ENCODE results near the gene DZIP3.

DZIP3 gene, protein sequence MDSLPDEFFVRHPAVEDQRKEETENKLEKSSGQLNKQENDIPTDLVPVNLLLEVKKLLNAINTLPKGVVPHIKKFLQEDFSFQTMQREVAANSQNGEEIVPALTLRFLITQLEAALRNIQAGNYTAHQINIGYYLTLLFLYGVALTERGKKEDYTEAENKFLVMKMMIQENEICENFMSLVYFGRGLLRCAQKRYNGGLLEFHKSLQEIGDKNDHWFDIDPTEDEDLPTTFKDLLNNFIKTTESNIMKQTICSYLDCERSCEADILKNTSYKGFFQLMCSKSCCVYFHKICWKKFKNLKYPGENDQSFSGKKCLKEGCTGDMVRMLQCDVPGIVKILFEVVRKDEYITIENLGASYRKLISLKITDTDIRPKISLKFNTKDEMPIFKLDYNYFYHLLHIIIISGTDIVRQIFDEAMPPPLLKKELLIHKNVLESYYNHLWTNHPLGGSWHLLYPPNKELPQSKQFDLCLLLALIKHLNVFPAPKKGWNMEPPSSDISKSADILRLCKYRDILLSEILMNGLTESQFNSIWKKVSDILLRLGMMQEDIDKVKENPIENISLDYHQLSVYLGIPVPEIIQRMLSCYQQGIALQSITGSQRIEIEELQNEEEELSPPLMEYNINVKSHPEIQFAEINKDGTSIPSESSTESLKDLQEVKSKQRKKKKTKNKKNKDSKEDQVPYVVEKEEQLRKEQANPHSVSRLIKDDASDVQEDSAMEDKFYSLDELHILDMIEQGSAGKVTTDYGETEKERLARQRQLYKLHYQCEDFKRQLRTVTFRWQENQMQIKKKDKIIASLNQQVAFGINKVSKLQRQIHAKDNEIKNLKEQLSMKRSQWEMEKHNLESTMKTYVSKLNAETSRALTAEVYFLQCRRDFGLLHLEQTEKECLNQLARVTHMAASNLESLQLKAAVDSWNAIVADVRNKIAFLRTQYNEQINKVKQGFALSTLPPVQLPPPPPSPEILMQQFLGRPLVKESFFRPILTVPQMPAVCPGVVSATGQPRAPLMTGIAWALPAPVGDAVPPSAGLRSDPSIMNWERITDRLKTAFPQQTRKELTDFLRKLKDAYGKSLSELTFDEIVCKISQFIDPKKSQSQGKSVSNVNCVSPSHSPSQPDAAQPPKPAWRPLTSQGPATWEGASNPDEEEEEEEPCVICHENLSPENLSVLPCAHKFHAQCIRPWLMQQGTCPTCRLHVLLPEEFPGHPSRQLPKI

GRCh38 chr3:108589081-108589997, at the start of gene DZIP3, which contains the start of gene CIP2A:
Gene DZIP3 (plus strand): TSS chr3:108589722. CDS start chr3:108605407, 15,685 bp downstream.
Gene CIP2A (minus strand): TSS chr3:108589438. CDS start chr3:108589375, 63 bp downstream.
- peak; percentile 81 to 84 for DNase-seq (ENCODE audit: low read depth in 2 of 2)

GRCh38 chr3:108546247-108546646, 43.3 kb upstream of the DZIP3 start:
- DNase-seq (ENCODE audit: low read depth in 2 of 2): no peak

GRCh38 chr3:108546692-108547091, 42.8 kb upstream of the DZIP3 start:
- DNase-seq (ENCODE audit: low read depth in 2 of 2): no peak

GRCh38 chr3:108548304-108548703, 41.2 kb upstream of the DZIP3 start:
- no peak for DNase-seq (ENCODE audit: low read depth in 2 of 2)

- DNase-seq (ENCODE audit: low read depth in 2 of 2): no peak
Observed at GRCh38 chr3:108548886-108549285, 40.6 kb upstream of the DZIP3 start.

DNA sequence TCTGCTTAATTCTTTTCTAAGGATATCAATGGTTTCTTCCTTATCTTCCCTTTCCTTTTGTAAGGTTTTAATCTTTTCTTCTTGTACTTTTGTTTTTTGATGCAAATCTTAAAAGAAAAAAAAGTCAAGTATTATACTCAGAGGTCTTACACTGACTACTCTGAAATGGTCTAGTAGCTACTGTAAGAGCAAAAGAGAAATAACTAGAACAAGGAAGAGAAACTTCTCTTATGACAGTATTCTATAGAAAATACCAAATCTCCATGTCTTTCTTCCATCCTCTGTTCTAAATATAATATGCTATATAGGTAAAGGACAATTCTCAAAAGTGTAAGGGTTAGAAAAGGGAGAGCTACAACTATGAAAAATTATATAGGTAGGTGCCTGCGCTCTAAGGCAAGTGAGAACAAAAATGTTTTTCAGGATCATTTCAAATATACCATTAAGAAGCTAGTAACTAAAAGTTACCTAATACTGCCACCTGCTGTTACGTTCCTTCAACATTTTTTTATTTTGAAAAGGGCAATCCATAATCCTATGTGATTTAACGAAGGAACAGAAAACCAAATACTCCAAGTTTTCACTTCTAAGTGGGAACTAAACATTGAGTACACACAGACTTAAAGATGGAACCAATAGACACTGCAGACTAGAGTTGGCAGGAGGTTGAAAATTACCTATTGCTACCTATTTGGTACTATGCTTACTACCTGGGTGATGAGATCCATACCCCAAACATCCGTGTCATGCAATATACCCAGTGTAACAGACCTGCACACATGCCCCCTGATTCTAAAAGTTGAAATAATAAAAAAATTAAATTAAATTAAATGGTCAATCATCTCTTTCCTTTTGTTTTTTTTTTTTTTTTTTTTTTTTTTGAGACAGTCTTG, 37.0 kb upstream of the DZIP3 start:
- peak; percentile 10 to 12 for DNase-seq (ENCODE audit: low read depth in 2 of 2)

- no peak for DNase-seq (ENCODE audit: low read depth in 2 of 2)
Observed at GRCh38 chr3:108554229-108554628, 35.3 kb upstream of the DZIP3 start.

DNA sequence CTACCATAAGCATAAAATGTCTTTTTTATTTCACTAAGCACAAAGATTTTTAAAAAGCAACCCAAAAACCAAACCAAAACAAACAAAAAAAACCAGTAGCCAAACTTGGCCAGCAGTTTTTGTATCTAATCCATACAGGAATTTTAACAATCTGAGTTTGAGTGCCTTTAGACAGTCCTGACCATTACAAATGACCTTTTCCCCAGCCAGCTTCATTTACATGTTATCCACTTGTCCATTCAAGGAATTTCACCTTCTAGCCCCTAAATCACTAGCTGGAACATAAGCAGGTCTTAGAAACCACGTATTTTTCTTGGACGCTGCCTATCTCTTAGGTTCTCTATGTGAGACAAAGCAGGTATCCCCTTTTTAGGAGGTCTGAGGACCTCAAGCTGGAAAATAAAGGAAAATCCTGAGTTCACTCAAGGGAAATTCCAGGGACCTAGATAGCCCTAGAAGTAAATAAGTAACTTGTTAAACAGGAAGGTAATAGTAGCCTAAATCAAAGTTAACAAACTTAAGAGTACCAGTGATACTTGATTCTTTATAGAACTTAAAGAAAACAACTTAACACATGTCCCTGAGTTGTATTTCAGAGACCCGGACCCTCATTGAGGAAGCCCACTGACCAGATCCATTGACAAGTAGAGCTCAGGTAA, 34.5 kb upstream of the DZIP3 start:
- no peak for DNase-seq (ENCODE audit: low read depth in 2 of 2)

DNA sequence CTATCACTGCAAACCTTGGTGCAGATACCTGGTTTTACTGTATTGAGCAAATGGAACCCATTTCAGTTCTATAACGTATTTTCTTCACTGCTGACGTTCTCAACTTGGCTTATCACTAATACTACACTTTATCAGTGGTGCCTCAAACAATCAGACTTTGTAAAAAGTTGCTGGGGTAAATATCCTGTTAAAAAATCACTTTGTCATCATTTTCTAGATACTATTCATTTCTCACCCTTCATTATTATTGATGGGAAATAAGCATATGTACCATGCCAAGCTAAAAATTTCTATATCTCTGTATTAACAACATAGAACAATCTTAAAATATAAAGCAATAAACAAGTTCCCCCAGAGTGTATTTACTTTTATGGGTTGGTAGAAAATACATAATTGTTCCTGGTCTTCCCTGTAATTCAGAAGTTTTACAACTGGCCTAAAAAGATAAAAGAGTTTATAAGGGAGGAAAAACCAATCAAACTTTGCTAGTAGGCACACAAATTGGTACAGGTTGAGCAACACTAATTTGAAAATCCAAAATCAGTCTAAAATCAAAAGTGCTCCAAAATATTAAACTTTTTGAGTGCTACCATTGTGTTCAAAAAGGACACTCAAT, 33.4 kb upstream of the DZIP3 start:
- no peak for DNase-seq (ENCODE audit: low read depth in 2 of 2)

- no peak for DNase-seq (ENCODE audit: low read depth in 2 of 2)
Observed at GRCh38 chr3:108562565-108562964, 27.0 kb upstream of the DZIP3 start.

DNA sequence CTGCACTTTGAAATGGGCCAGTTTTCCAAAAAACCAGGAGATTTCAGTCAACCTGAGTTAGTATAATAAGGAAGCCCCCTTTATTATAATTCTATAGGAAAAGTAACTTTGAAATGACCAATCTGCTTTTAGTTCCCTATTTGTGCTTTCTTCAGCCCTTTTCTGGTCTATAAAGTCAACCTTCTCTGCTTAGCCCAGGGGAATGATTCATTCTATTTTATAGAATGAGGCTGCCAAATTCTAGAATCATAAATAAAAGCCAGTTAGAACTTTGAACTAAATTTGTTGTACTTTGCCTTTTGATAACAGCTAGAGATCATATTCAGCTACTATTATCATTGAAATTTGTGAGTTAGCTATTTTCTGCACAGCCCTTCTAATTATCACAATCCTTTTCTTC, 25.0 kb upstream of the DZIP3 start:
- DNase-seq (ENCODE audit: low read depth in 2 of 2): no peak

GRCh38 chr3:108565506-108565905, 24.0 kb upstream of the DZIP3 start:
- DNase-seq (ENCODE audit: low read depth in 2 of 2): no peak

DNA sequence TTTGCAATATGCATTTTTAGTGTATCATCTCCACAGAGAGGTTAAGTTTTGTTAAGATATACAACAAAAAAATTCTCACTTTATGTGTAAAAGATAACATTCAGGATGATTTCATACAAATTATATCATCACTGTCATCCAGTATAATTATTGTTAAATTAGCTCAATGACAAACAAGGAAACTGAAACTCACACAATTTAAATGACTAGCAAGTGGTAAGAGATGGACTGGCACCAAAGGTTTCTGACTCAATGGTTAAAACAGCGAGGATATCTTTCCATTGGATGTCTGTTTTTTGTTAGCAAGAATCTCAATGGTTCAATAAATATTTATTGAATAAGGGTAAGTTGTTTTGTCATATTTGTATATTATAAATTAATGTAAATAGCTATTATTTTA, 22.9 kb upstream of the DZIP3 start:
- no peak for DNase-seq (ENCODE audit: low read depth in 2 of 2)

DNA sequence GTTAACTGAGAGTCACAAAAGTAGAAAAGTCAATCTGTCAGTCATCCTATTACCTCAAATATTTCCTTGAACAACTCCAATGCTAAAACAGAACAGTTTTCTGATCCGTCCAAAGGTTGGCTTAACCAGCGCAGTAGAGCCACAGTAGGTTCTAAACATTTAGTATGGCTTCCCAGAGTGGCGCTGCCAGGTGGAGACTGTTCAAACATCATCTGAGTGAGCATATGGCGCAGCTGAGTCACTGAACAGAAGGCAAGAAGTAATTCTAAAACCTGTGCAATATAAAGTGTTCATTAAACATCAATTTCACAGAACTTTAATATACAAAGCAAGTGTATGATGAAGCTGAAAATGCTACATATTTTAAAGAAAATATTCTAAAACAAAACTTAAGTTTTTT, 20.2 kb upstream of the DZIP3 start:
- no peak for DNase-seq (ENCODE audit: low read depth in 2 of 2)

GRCh38 chr3:108578064-108578463, 11.5 kb upstream of the DZIP3 start:
- DNase-seq (ENCODE audit: low read depth in 2 of 2): no peak

DNA sequence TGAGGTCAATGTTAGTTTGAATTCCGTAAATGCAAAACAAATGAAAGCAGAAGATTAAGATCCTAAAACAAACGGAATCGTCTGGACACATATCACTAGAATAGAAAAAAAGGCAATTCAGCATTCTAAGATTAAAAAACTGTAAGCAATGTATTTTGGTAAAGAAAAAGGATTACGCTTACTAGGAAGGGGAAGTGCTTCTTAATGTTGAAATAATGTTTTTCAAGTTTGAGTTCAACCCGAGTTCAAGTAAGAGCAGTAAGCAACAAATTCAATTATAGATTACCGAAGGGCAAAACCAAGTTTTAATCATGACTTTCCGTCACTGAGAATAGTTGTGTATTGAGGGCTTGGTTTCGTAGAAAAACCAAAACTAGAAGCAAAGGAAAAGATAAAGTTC, 921 bp upstream of the DZIP3 start:
- DNase-seq (ENCODE audit: low read depth in 2 of 2): no peak

GRCh38 chr3:108589998-108590323, 439 bp downstream of the DZIP3 start:
- no peak for DNase-seq (ENCODE audit: low read depth in 2 of 2)

DNA sequence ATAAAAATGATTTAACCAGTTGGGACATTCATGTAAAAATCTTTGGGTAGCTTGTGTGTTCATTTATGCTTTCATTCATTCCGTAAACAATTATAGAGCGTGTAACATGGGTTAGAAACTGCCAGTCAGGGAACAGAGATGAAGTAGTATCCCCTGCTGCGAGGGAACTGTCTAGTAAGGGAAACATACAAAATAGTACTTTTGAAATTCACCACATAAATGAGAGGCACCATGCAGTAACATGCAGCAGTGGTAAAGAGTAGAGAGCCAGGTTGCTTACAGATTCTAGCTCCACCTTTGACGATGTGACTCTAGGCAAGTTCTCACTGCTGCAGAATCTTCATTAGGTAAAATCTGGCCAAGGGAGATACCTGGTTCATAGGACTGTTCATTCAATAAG, 938 bp downstream of the DZIP3 start:
- no peak for DNase-seq (ENCODE audit: low read depth in 2 of 2)

GRCh38 chr3:108595321-108595720, 5.8 kb downstream of the DZIP3 start:
- DNase-seq (ENCODE audit: low read depth in 2 of 2): no peak

All from fibroblast of skin of left biceps (primary cell).